ENCODE measurements around the gene ACAA2.
"Not testable (repeated sequence)": the region's sequence is repeated elsewhere in the genome, so short reads cannot be mapped to it uniquely, and the experiment has no call there.

The ACAA2 gene

GRCh38 chr18:49808553-49809191, 4.7 kb downstream of the ACAA2 start:
- H3K27me3 ChIP-seq (replicated peaks; ENCODE audit: control insufficient read depth, insufficient read depth, low read length); H3K9ac ChIP-seq (ENCODE audit: low read length); H3K36me3 ChIP-seq (ENCODE audit: control insufficient read depth, insufficient read depth, low read length, severe bottlenecking); H3K4me3 ChIP-seq (ENCODE audit: low read length); DNase-seq (ENCODE audit: low read depth); H3K9me3 ChIP-seq (ENCODE audit: control insufficient read depth, low read length): not testable (repeated sequence)
- peaks cover 13% of the 10 kb centered on the region for H3K4me1 ChIP-seq (ENCODE audit: control insufficient read depth, insufficient read depth, low read length)

GRCh38 chr18:49804096-49804495, 9.2 kb downstream of the ACAA2 start:
- no peak overlapping the region for H3K4me3 ChIP-seq (ENCODE audit: low read length)
- H3K36me3 ChIP-seq (ENCODE audit: control insufficient read depth, insufficient read depth, low read length, severe bottlenecking), result peaks cover 22% of the 10 kb centered on the region
- no peaks in the 10 kb centered on the region for H3K27me3 ChIP-seq (replicated peaks; ENCODE audit: control insufficient read depth, insufficient read depth, low read length)
- H3K4me1 ChIP-seq (ENCODE audit: control insufficient read depth, insufficient read depth, low read length), result no peaks in the 10 kb centered on the region
- H3K9ac ChIP-seq (ENCODE audit: low read length), result no peak overlapping the region
- no peaks in the 10 kb centered on the region for H3K9me3 ChIP-seq (ENCODE audit: control insufficient read depth, low read length)
- DNase-seq (ENCODE audit: low read depth), result no peak

- DNase-seq (ENCODE audit: low read depth), result no peak
- Histone ChIP-seq H3K27me3 (replicated peaks; ENCODE audit: control insufficient read depth, insufficient read depth, low read length) (no peaks in the 10 kb centered on the region), H3K36me3 (ENCODE audit: control insufficient read depth, insufficient read depth, low read length, severe bottlenecking) (peaks cover 29% of the 10 kb centered on the region), H3K9ac (ENCODE audit: low read length) (no peak overlapping the region), H3K9me3 (ENCODE audit: control insufficient read depth, low read length) (no peaks in the 10 kb centered on the region), H3K4me1 (ENCODE audit: control insufficient read depth, insufficient read depth, low read length) (no peaks in the 10 kb centered on the region), H3K4me3 (ENCODE audit: low read length) (no peak overlapping the region)
Observed at GRCh38 chr18:49802623-49803022, 10.7 kb downstream of the ACAA2 start.

- DNase-seq (ENCODE audit: low read depth), result not testable (repeated sequence)
Observed at GRCh38 chr18:49800491-49800890, 12.8 kb downstream of the ACAA2 start.

GRCh38 chr18:49799806-49800205, 13.5 kb downstream of the ACAA2 start:
- H3K27me3 ChIP-seq (replicated peaks; ENCODE audit: control insufficient read depth, insufficient read depth, low read length); H3K9ac ChIP-seq (ENCODE audit: low read length); H3K4me1 ChIP-seq (ENCODE audit: control insufficient read depth, insufficient read depth, low read length); H3K9me3 ChIP-seq (ENCODE audit: control insufficient read depth, low read length); H3K4me3 ChIP-seq (ENCODE audit: low read length); DNase-seq (ENCODE audit: low read depth): not testable (repeated sequence)
- H3K36me3 ChIP-seq (ENCODE audit: control insufficient read depth, insufficient read depth, low read length, severe bottlenecking), result peaks cover 57% of the 10 kb centered on the region

More at GRCh38 chr18:49800491-49800890, 12.8 kb downstream of the ACAA2 start:
- not testable (repeated sequence) for H3K4me1 ChIP-seq (ENCODE audit: control insufficient read depth, insufficient read depth, low read length); H3K4me3 ChIP-seq (ENCODE audit: low read length); H3K9me3 ChIP-seq (ENCODE audit: control insufficient read depth, low read length); H3K9ac ChIP-seq (ENCODE audit: low read length); H3K27me3 ChIP-seq (replicated peaks; ENCODE audit: control insufficient read depth, insufficient read depth, low read length)
- peaks cover 51% of the 10 kb centered on the region for H3K36me3 ChIP-seq (ENCODE audit: control insufficient read depth, insufficient read depth, low read length, severe bottlenecking)

GRCh38 chr18:49798001-49798400, 15.3 kb downstream of the ACAA2 start:
- Histone ChIP-seq H3K4me1 (ENCODE audit: control insufficient read depth, insufficient read depth, low read length) (no peaks in the 10 kb centered on the region), H3K36me3 (ENCODE audit: control insufficient read depth, insufficient read depth, low read length, severe bottlenecking) (peaks cover 75% of the 10 kb centered on the region), H3K27me3 (replicated peaks; ENCODE audit: control insufficient read depth, insufficient read depth, low read length) (no peaks in the 10 kb centered on the region), H3K4me3 (ENCODE audit: low read length) (no peak overlapping the region), H3K9ac (ENCODE audit: low read length) (no peak overlapping the region), H3K9me3 (ENCODE audit: control insufficient read depth, low read length) (no peaks in the 10 kb centered on the region)
- no peak for DNase-seq (ENCODE audit: low read depth)

- H3K9me3 ChIP-seq (ENCODE audit: control insufficient read depth, low read length), result no peaks in the 10 kb centered on the region
- no peak overlapping the region for H3K4me3 ChIP-seq (ENCODE audit: low read length)
- no peak for DNase-seq (ENCODE audit: low read depth)
- H3K36me3 ChIP-seq (ENCODE audit: control insufficient read depth, insufficient read depth, low read length, severe bottlenecking), result peaks cover 77% of the 10 kb centered on the region
- no peak overlapping the region for H3K9ac ChIP-seq (ENCODE audit: low read length)
- H3K27me3 ChIP-seq (replicated peaks; ENCODE audit: control insufficient read depth, insufficient read depth, low read length), result no peaks in the 10 kb centered on the region
- no peaks in the 10 kb centered on the region for H3K4me1 ChIP-seq (ENCODE audit: control insufficient read depth, insufficient read depth, low read length)
Observed at GRCh38 chr18:49795612-49796552, 17.5 kb downstream of the ACAA2 start.

- H3K27me3 ChIP-seq (replicated peaks; ENCODE audit: control insufficient read depth, insufficient read depth, low read length), result no peaks in the 10 kb centered on the region
- H3K36me3 ChIP-seq (ENCODE audit: control insufficient read depth, insufficient read depth, low read length, severe bottlenecking), result peaks cover 86% of the 10 kb centered on the region
- no peaks in the 10 kb centered on the region for H3K9me3 ChIP-seq (ENCODE audit: control insufficient read depth, low read length)
- DNase-seq (ENCODE audit: low read depth), result no peak
- H3K9ac ChIP-seq (ENCODE audit: low read length), result no peak overlapping the region
- no peaks in the 10 kb centered on the region for H3K4me1 ChIP-seq (ENCODE audit: control insufficient read depth, insufficient read depth, low read length)
- no peak overlapping the region for H3K4me3 ChIP-seq (ENCODE audit: low read length)
Observed at GRCh38 chr18:49794743-49795142, 18.6 kb downstream of the ACAA2 start.

- not testable (repeated sequence) for H3K4me3 ChIP-seq (ENCODE audit: low read length); H3K4me1 ChIP-seq (ENCODE audit: control insufficient read depth, insufficient read depth, low read length); H3K9me3 ChIP-seq (ENCODE audit: control insufficient read depth, low read length); H3K27me3 ChIP-seq (replicated peaks; ENCODE audit: control insufficient read depth, insufficient read depth, low read length); DNase-seq (ENCODE audit: low read depth); H3K9ac ChIP-seq (ENCODE audit: low read length)
- H3K36me3 ChIP-seq (ENCODE audit: control insufficient read depth, insufficient read depth, low read length, severe bottlenecking), result peaks cover 99% of the 10 kb centered on the region
Observed at GRCh38 chr18:49789560-49790134, 23.7 kb downstream of the ACAA2 start.

- Histone ChIP-seq H3K36me3 (ENCODE audit: control insufficient read depth, insufficient read depth, low read length, severe bottlenecking) (peaks cover 97% of the 10 kb centered on the region), H3K4me3 (ENCODE audit: low read length) (peak overlapping the region; percentile 57), H3K9me3 (ENCODE audit: control insufficient read depth, low read length) (no peaks in the 10 kb centered on the region), H3K27me3 (replicated peaks; ENCODE audit: control insufficient read depth, insufficient read depth, low read length) (no peaks in the 10 kb centered on the region), H3K4me1 (ENCODE audit: control insufficient read depth, insufficient read depth, low read length) (peaks cover 17% of the 10 kb centered on the region), H3K9ac (ENCODE audit: low read length) (peak overlapping the region; percentile 43)
- no peak for DNase-seq (ENCODE audit: low read depth)
Observed at GRCh38 chr18:49788327-49788898, 24.9 kb downstream of the ACAA2 start.

All from adipocyte (in vitro differentiated cells).